ENCODE measurements around the gene TBRG4. TPM values are rescaled to one million over a fixed set of nuclear protein-coding genes. Genes with fewer than 3 reads are reported as not detected.

Gene TBRG4
- 100 to 1,000 TPM in 3 of 4 donors, 10 to 100 TPM in 1; 83.4 to 140 (median 105) TPM for total RNA-seq

DNA sequence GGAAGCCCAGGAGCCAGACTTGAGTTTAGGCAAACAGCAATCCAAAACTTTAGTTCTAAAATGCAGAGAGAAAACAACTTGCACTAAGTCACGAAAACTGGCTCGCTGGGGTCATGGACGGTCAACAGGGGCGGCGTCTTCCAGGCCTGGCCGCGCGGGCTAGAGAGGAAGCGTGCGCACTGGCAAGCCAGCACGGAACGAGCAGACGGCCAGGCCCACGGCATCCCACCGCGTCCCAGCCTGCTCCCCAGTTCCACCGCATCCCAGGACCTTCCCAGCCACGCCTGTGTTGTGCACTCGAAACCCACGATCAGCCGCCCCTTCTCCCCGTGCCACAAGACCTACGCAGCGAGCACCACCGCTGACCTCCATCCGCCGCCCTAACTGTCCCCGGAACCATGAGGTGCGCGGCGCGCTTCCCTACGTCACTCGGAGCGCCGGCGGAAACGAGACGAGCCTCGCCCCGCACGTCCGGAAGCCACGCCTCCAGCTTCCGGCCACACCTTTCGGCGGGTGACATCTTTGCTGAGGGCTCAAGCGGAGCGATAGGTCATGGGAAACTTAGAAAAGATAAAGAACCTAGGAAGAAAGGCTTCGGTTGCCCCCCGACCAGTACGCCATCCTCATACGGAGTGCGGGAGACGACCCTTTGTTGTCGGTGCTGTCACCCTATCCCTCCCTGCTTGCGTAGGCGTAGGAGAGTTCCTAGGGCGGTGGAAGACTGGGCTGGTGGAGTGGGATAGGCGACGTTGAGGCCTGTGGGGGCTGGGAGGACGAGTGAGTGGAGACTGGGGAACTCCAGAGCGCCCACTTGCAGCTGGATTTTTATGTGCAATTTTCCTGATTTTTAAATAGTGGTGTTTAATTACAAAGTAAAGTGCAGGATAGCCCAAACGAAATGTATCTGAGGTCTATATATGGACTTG is at the start of gene TBRG4:
TBRG4 (minus strand) TSS at position 400 of the 926 bp plus-strand sequence. CDS start 2,460 bp downstream, outside the sequence.
- TF ChIP-seq POLR2AphosphoS5 (IDR thresholded peaks at IDR 0.05), result peak; percentile 96 to 99 (median 98)
- TF ChIP-seq, protein P1, sequence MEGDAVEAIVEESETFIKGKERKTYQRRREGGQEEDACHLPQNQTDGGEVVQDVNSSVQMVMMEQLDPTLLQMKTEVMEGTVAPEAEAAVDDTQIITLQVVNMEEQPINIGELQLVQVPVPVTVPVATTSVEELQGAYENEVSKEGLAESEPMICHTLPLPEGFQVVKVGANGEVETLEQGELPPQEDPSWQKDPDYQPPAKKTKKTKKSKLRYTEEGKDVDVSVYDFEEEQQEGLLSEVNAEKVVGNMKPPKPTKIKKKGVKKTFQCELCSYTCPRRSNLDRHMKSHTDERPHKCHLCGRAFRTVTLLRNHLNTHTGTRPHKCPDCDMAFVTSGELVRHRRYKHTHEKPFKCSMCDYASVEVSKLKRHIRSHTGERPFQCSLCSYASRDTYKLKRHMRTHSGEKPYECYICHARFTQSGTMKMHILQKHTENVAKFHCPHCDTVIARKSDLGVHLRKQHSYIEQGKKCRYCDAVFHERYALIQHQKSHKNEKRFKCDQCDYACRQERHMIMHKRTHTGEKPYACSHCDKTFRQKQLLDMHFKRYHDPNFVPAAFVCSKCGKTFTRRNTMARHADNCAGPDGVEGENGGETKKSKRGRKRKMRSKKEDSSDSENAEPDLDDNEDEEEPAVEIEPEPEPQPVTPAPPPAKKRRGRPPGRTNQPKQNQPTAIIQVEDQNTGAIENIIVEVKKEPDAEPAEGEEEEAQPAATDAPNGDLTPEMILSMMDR (IDR thresholded peaks at IDR 0.05), result peak in 4 of 5 experiments; percentile 17 to 21 (median 18)
- TF ChIP-seq EP300 (IDR thresholded peaks at IDR 0.05; ENCODE audit: low read depth), result no peak
- peak; percentile 98 for TF ChIP-seq POLR2A (IDR thresholded peaks at IDR 0.05)
- H3K4me1 ChIP-seq, result peaks cover 10 to 45% (median 36%) of the 10 kb centered on the region in 4 donors
- intact Hi-C loops (cut with DNase I; ENCODE audit: low total_unique reads), result no loop called here

DNA sequence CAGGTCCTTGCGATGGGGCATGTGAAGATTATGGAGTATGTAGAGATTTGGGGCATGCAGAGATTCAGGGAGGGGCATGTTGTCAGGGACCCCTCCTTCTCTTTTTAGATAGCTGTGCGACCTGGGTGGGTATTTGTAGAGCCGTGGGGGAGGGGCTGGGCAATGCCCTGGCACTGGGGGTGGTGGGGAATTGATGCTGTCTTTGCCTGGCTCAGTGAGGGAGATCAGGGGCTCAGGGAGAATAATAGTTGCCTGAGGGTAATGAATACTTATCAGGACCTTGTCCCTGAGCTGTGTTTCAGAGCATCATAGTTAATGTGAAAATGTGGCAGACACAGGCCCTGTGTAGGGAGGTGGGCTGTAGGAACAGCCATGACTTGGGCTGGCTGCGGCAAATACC is 49.6 kb upstream of the TBRG4 start:
- Histone ChIP-seq H3K4me3 (no peak overlapping the region), H3K36me3 (no peaks in the 10 kb centered on the region), H3K27ac (no peak overlapping the region), H3K27me3 (peaks cover 21% of the 10 kb centered on the region), H3K4me1 (peaks cover 0 to 8% (median 0%) of the 10 kb centered on the region in 4 donors), H3K9me3 (no peaks in the 10 kb centered on the region)
- in situ Hi-C loops (cut with MboI; ENCODE audit: low pct_ligation_motif_present in 1 of 4, low pct_unique_long_range_greater_than_20kb in 1 of 4, low sequenced_read_pairs in 3 of 4), result loop anchor here in 2 of 4 donors (25.0 kb wide), 1 partner anchor 701 kb away; the partner anchor contains the start of gene CCDC201 (in 2 of the 2)
- intact Hi-C loops (cut with DNase I; ENCODE audit: low total_unique reads), result loop anchor here (5.0 kb wide), 1 partner anchor 96 kb away; no protein-coding TSS in a partner anchor
- DNase-seq, result no peak
- 89% methylated on average over 4 of the region's 4 CpGs; no CpG with 5 or more reads in 1 of the 2 donors for WGBS, 2 donors (ENCODE audit: low coverage in 1 of 2)
- TF ChIP-seq POLR2AphosphoS5 (IDR thresholded peaks at IDR 0.05), result no peak
- no peak for TF ChIP-seq POLR2A (IDR thresholded peaks at IDR 0.05)
- TF ChIP-seq, protein P1 (IDR thresholded peaks at IDR 0.05), result no peak
- TF ChIP-seq EP300 (IDR thresholded peaks at IDR 0.05; ENCODE audit: low read depth), result no peak

More for the DNA sequence above, at the start of gene TBRG4:
- DNase-seq, result peak; percentile 96
- Histone ChIP-seq H3K27ac (peak within 1 kb of the TSS; percentile 93 to 96 (median 95)), H3K36me3 (peaks cover 0 to 22% (median 9%) of the 10 kb centered on the region in 4 donors), H3K27me3 (no peaks in the 10 kb centered on the region), H3K9me3 (no peaks in the 10 kb centered on the region), H3K4me3 (peak within 1 kb of the TSS; percentile 59 to 81 (median 74))
- in situ Hi-C loops (cut with MboI; ENCODE audit: low pct_ligation_motif_present in 1 of 4, low pct_unique_long_range_greater_than_20kb in 1 of 4, low sequenced_read_pairs in 3 of 4), result loop anchor here in 3 of 4 donors (25.0 kb wide), 1 partner anchor 524 kb away; the partner anchor contains the start of gene TMED4 (in 3 of the 3)
- 0 to 1% methylated on average over 16 to 56 of the region's 64 CpGs for WGBS, 2 donors (ENCODE audit: low coverage in 1 of 2)

DNA sequence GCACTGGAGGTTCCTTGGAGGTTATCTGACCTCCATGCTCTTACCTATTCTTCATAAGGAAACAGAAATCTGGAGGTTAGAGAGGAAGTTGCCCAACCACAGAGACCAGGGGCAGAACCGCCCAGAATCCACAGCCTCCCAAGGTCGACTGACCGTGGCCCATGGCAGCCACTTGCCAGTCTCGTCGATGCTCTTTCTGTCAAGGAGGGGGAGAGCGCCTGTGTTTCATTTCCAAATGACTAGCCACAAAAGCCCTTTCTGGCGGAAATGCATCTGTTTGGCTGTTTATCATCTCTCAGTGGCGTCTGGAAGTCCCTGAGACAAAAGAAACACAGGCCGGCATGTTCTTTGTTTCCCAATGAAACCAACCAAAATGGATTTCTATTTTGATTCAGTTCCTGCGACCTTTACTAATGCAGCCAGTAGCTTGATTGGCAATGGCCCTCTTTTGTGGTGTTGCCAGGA is 49.0 kb upstream of the TBRG4 start:
- Histone ChIP-seq H3K36me3 (no peaks in the 10 kb centered on the region), H3K27me3 (peaks cover 21% of the 10 kb centered on the region), H3K4me3 (no peak overlapping the region), H3K27ac (no peak overlapping the region), H3K9me3 (no peaks in the 10 kb centered on the region), H3K4me1 (peaks cover 0 to 8% (median 0%) of the 10 kb centered on the region in 4 donors)
- no peak for TF ChIP-seq POLR2A (IDR thresholded peaks at IDR 0.05)
- no peak for TF ChIP-seq EP300 (IDR thresholded peaks at IDR 0.05; ENCODE audit: low read depth)
- TF ChIP-seq, protein P1 (IDR thresholded peaks at IDR 0.05), result no peak
- no peak for TF ChIP-seq POLR2AphosphoS5 (IDR thresholded peaks at IDR 0.05)
- 53% methylated on average over 10 of the region's 10 CpGs; no CpG with 5 or more reads in 1 of the 2 donors for WGBS, 2 donors (ENCODE audit: low coverage in 1 of 2)
- no peak for DNase-seq
- in situ Hi-C loops (cut with MboI; ENCODE audit: low pct_ligation_motif_present in 1 of 4, low pct_unique_long_range_greater_than_20kb in 1 of 4, low sequenced_read_pairs in 3 of 4), result loop anchor here in 2 of 4 donors (25.0 kb wide), 1 partner anchor 702 kb away; the partner anchor contains the start of gene CCDC201 (in 2 of the 2)
- intact Hi-C loops (cut with DNase I; ENCODE audit: low total_unique reads), result loop anchor here (5.0 kb wide), 1 partner anchor 97 kb away; no protein-coding TSS in a partner anchor

DNA sequence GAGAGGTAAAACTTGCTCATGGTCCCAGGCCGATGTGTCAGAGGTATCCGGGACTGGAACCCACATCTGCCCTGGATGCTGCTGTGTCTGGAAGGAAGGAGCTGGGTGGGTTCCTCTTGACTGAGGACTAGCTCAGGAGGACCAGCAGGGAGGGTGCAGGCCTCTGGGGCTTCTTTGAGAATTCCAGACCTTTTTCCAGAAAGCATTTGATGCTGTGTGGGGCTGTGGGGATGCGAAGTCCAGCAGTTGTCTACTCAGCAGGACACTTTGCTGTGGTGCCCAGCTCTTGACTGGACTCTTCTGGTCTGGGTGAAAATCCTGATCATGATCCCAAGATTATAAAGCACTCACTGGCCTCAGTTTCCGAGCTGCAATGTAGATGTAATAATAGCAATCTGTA is 47.8 kb upstream of the TBRG4 start:
- intact Hi-C loops (cut with DNase I; ENCODE audit: low total_unique reads), result no loop called here
- no peaks in the 10 kb centered on the region for H3K36me3 ChIP-seq
- no peak overlapping the region for H3K27ac ChIP-seq
- in situ Hi-C loops (cut with MboI; ENCODE audit: low pct_ligation_motif_present in 1 of 4, low pct_unique_long_range_greater_than_20kb in 1 of 4, low sequenced_read_pairs in 3 of 4), result loop anchor here (5.0 to 25.0 kb wide), 3 partner anchors 93 to 703 kb away; partner anchors contain the start of gene CCDC201 (in 2 of the 4)
- TF ChIP-seq POLR2A (IDR thresholded peaks at IDR 0.05), result no peak
- no peak for DNase-seq
- H3K4me3 ChIP-seq, result no peak overlapping the region
- no peaks in the 10 kb centered on the region for H3K9me3 ChIP-seq
- WGBS, 2 donors (ENCODE audit: low coverage in 1 of 2), result 91% methylated on average over 4 of the region's 4 CpGs; no CpG with 5 or more reads in 1 of the 2 donors
- H3K27me3 ChIP-seq, result peaks cover 21% of the 10 kb centered on the region
- H3K4me1 ChIP-seq, result peaks cover 0 to 8% (median 0%) of the 10 kb centered on the region in 4 donors
